Activated T-helper 2 cell treated with anti-CD3 and anti-CD28 coated beads, Interferon-gamma antibody, Interleukin-2, Interleukin-4, amounts not matched to agents 10 μg/mL and 5 μg/mL and 100 μg/mL, durations not matched to agents 14 hours and 24 hours and 36 hours (primary cell): Measurements from ENCODE around the gene IFRD2. TPM values are rescaled to one million over a fixed set of nuclear protein-coding genes. Genes with fewer than 3 reads are reported as not detected.

ENCODE experiments used
- DNase-seq: peaks from one replicate; pipeline ENCODE4 v3.0.0; 2021; ENCODE audit warnings: low spot score
- H3K27ac Mint-ChIP-seq: one replicate; pipeline ENCODE4 v1.8.0; 2021; ENCODE audit warnings: mixed read lengths
- H3K27me3 Mint-ChIP-seq: one replicate; pipeline ENCODE4 v1.8.0; 2021; ENCODE audit warnings: low read depth, mixed read lengths
- H3K36me3 Mint-ChIP-seq: one replicate; pipeline ENCODE4 v1.8.0; 2021; ENCODE audit warnings: low read depth, mixed read lengths
- H3K4me1 Mint-ChIP-seq: one replicate; pipeline ENCODE4 v1.8.0; 2021; ENCODE audit warnings: low read depth, mixed read lengths
- H3K4me3 Mint-ChIP-seq: one replicate; pipeline ENCODE4 v1.8.0; 2021; ENCODE audit warnings: low read depth, mild to moderate bottlenecking, moderate library complexity, mixed read lengths
- H3K9me3 Mint-ChIP-seq: one replicate; pipeline ENCODE4 v1.8.0; 2021; ENCODE audit warnings: mixed read lengths
- intact Hi-C: fragments of 100-400 bp; cut with micrococcal nuclease; formaldehyde crosslinking; loops from one replicate; pipeline ENCODE4 v1.15.1; 2023
- total RNA-seq: library from RNA; stranded (reverse); gene quantifications from 2 replicates; pipeline ENCODE4 v1.2.3, GENCODE V29; 2022

The IFRD2 gene, protein sequence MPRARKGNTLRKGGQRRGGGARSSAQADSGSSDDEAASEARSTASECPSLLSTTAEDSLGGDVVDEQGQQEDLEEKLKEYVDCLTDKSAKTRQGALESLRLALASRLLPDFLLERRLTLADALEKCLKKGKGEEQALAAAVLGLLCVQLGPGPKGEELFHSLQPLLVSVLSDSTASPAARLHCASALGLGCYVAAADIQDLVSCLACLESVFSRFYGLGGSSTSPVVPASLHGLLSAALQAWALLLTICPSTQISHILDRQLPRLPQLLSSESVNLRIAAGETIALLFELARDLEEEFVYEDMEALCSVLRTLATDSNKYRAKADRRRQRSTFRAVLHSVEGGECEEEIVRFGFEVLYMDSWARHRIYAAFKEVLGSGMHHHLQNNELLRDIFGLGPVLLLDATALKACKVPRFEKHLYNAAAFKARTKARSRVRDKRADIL
- total RNA-seq = 154 and 164 TPM in 2 replicates

DNA sequence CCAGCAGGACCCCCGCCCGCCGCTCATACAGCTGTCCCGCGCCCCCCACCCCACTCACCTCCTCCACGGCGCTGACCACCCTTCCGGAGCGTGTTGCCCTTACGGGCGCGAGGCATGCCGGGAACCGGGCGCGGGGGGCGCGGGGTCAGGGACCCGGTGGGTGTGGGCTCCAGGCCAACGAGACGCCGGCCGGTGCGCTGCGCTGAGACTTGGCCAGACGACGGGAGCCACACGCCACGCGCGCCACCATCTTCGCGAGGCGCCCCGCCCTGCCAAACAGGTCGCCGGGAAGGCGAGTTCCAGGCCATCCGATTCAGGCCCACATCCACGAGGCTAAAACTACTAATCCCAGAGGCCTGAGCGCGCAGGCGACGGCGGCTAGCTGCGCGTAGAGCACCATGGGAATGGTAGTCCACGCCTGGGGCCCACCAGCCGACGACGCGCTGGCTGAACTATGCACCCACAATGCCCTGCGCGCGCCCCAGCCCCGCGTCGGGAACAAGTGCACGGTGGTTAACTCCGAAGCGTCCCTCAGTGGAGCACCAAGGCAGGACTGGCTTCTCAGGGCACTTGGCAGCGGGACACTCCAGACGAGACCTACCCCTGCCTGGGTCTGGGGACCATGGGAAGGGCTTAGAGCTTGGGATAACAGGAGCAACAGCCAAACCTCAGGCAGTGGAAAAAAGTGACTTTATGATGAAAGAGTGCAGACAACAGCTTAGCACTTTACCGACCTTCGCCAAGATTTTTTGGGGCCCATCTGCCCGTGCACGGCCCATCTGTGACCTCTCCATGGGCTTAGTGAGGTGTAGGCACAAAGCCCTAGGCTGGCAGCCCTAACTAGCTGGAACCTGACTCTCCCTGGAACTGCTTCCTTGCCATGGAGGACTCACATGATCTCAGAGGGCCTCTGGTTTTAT, at the start of gene IFRD2:
TSS of gene IFRD2 (minus strand) at position 271 of the 920 bp plus-strand sequence. CDS start at position 116, 155 bp downstream.
- Mint-ChIP-seq H3K4me3 (peak within 1 kb of the TSS; percentile 95), H3K4me1 (peaks cover 9% of the 10 kb centered on the region), H3K27ac (peak within 1 kb of the TSS; percentile 96), H3K36me3 (peaks cover 41% of the 10 kb centered on the region), H3K9me3 (no peaks in the 10 kb centered on the region), H3K27me3 (no peaks in the 10 kb centered on the region)
- intact Hi-C loops = loop anchor here (1.0 to 10.0 kb wide), 3 partner anchors 45 to 358 kb away; partner anchors contain the start of gene TMEM115
- DNase-seq = peak; percentile 96

DNA sequence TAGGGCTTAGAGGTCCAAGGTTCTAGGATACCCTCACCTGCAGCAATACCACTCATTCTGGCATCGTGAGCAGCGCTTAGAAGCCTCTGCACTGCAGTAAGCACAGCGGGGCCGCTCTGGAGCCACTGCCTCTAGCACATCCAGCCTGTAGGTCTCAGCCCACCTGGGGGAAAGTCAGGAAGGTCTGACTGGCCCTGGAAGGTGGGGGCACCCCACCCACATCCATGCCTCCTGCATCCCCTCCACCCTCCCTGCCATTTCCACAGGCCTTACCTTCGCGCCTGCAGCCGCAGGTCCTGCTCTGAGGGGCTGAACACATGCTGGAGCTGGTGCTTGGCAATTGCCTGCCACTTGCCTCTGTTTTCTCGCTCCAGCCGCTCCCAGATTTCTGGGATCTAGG, 49.3 kb upstream of the IFRD2 start:
- peak overlapping the region; percentile 96 for H3K27ac Mint-ChIP-seq
- no peaks in the 10 kb centered on the region for H3K27me3 Mint-ChIP-seq
- H3K9me3 Mint-ChIP-seq = no peaks in the 10 kb centered on the region
- peaks cover 25% of the 10 kb centered on the region for H3K4me1 Mint-ChIP-seq
- no peak for DNase-seq
- intact Hi-C loops = loop anchor here (2.0 kb wide), 1 partner anchor 17 kb away; the partner anchor contains the start of gene TMEM115
- peaks cover 32% of the 10 kb centered on the region for H3K36me3 Mint-ChIP-seq
- peak overlapping the region; percentile 95 for H3K4me3 Mint-ChIP-seq

DNA sequence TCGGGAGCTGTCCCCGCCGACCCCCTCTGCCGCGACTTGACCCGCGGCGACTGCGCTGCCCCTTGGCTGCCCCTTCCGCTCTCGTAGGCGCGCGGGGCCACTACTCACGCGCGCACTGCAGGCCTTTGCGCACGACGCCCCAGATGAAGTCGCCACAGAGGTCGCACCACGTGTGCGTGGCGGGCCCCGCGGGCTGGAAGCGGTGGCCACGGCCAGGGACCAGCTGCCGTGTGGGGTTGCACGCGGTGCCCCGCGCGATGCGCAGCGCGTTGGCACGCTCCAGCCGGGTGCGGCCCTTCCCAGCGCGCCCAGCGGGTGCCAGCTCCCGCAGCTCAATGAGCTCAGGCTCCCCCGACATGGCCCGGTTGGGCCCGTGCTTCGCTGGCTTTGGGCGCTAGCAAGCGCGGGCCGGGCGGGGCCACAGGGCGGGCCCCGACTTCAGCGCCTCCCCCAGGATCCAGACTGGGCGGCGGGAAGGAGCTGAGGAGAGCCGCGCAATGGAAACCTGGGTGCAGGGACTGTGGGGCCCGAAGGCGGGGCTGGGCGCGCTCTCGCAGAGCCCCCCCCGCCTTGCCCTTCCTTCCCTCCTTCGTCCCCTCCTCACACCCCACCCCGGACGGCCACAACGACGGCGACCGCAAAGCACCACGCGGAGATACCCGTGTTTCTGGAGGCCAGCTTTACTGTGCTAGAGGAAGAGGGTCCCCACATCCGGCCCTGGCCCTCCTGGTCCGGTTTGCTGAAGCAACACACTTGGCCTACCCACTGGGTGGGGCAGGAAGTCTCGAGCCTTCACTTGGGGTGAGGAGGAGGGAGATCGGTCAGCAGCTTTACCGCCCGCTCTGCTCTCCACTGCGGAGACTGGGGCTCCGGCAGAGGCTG, 48.5 kb upstream of the IFRD2 start, which contains the start of gene RASSF1:
TSS of gene RASSF1 (minus strand) at position 389 of the 882 bp plus-strand sequence. CDS start at position 358, 31 bp downstream.
- Mint-ChIP-seq H3K9me3 (no peaks in the 10 kb centered on the region), H3K36me3 (peaks cover 41% of the 10 kb centered on the region), H3K27ac (peak within 1 kb of the TSS; percentile 96), H3K4me3 (peak within 1 kb of the TSS; percentile 95), H3K4me1 (peaks cover 30% of the 10 kb centered on the region), H3K27me3 (no peaks in the 10 kb centered on the region)
- intact Hi-C loops = loop anchor here (2.0 kb wide), 1 partner anchor 18 kb away; the partner anchor contains the start of gene TMEM115
- DNase-seq = peak; percentile 82

DNA sequence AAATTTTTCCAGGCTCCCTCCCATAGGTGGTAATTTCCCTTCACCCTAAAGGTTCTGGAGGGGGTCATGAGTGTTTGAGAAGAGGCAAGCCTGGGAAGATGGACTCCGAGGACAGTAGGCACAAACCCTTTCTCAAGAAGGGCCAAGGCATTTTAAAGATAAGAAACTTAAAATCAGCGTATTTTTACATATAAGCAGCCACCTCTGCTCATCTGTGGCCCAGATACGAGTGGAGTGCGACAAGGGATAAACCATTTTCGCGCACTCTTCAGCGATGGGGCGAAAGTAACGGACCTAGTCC, 47.9 kb upstream of the IFRD2 start:
- H3K4me1 Mint-ChIP-seq = peaks cover 34% of the 10 kb centered on the region
- DNase-seq = no peak
- no peaks in the 10 kb centered on the region for H3K27me3 Mint-ChIP-seq
- H3K9me3 Mint-ChIP-seq = no peaks in the 10 kb centered on the region
- H3K36me3 Mint-ChIP-seq = peaks cover 47% of the 10 kb centered on the region
- intact Hi-C loops = loop anchor here (2.0 kb wide), 1 partner anchor 19 kb away; the partner anchor contains the start of gene TMEM115
- peak overlapping the region; percentile 93 for H3K27ac Mint-ChIP-seq
- peak overlapping the region; percentile 95 for H3K4me3 Mint-ChIP-seq

DNA sequence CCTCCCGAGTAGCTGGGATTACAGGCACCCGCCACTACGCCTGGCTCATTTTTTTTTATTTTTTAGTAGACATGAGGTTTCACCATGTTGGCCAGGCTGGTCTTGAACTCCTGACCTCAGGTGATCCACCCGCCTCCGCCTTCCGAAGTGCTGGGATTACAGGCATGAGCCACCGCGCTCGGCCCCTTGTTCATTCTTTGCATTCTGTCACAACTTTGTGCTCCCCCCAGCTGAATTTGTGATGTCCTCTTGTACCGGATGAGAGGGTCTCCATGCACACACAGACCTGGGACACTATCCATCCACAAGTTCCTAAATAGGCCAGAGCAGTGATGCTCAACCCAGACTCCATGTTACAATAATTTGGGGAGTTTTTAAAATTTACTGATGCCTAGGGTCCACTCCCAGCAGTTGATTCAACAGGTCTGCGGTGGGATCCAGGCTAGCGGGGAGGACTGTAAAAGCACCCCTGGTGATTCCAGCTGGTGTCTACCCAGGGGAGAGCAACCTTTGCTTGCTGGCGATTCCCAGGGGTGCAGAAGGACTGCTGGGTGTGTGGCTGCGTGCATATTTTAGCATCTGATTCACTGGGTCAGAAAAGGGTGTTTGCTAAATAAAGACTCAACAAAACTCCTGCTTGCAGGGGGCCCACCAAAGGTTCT, 47.4 kb upstream of the IFRD2 start:
- Mint-ChIP-seq H3K36me3 (peaks cover 50% of the 10 kb centered on the region), H3K9me3 (no peaks in the 10 kb centered on the region), H3K4me1 (peaks cover 32% of the 10 kb centered on the region), H3K4me3 (peak overlapping the region; percentile 95), H3K27ac (peak overlapping the region; percentile 93), H3K27me3 (no peaks in the 10 kb centered on the region)
- intact Hi-C loops = loop anchor here (2.0 to 5.0 kb wide), 3 partner anchors 19 to 263 kb away; partner anchors contain the start of genes GNAI2 and TMEM115
- DNase-seq = no peak

DNA sequence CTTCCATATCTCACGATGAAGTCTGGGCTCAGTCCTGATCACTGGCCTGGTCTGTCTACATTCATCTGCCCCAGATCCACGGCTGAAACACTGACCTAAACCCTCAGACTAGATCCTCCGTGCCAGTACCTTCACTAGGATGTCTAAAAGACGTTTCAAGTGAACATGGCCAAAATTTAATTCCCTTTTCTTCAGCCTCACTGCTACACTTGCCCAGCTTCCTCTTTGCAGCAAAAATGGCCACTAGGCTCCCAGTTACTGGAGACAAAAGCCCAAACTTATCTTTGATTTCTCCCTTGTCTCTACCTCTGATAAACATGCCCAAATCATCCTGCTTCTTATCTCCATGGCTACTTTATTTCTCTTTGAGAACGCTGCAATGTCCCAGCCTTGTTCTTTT, 46.7 kb upstream of the IFRD2 start:
- H3K36me3 Mint-ChIP-seq = peaks cover 57% of the 10 kb centered on the region
- intact Hi-C loops = loop anchor here (1.0 to 5.0 kb wide), 3 partner anchors 11 to 263 kb away; partner anchors contain the start of genes CYB561D2, GNAI2 and NPRL2
- no peak for DNase-seq
- peak overlapping the region; percentile 93 for H3K27ac Mint-ChIP-seq
- peak overlapping the region; percentile 95 for H3K4me3 Mint-ChIP-seq
- peaks cover 36% of the 10 kb centered on the region for H3K4me1 Mint-ChIP-seq
- H3K27me3 Mint-ChIP-seq = no peaks in the 10 kb centered on the region
- H3K9me3 Mint-ChIP-seq = no peaks in the 10 kb centered on the region

DNA sequence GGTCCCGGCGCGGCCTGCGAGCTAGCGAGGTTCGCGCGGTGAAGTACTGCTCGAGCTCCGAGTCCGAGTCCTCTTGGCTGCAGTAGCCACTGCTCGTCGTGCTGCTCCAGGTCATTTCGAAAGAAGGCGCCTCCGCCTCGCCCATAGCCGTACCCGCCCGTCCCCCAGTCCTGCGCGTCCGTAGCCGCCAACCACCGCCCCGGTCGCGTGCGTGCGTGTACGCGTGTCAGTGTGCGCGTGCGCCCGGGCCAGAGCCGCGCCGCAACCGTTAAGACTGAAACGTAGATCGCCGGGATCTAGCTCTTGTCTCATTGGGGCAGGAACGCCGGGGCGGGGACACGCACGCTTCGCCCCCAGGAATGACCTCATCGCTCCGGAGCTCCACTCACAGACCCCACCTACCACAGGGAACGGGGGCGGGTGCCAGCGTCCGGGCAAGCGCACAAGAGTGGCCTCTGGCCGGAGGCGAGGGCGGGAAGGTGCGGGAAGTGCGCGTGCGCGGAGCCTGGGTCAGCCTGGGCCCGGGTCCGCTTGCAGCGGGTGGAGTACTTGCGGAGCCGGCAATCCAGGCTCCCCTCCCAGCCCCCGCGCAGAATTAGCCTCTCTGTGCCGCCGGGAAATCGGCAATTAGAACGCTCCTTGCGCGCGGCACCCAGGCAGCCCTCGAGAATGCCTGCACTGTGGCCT, 45.1 kb upstream of the IFRD2 start:
- intact Hi-C loops = loop anchor here (1.0 to 5.0 kb wide), 5 partner anchors 9 to 265 kb away; partner anchors contain the start of genes GNAI2, HYAL3, IFRD2 and NAA80

DNA sequence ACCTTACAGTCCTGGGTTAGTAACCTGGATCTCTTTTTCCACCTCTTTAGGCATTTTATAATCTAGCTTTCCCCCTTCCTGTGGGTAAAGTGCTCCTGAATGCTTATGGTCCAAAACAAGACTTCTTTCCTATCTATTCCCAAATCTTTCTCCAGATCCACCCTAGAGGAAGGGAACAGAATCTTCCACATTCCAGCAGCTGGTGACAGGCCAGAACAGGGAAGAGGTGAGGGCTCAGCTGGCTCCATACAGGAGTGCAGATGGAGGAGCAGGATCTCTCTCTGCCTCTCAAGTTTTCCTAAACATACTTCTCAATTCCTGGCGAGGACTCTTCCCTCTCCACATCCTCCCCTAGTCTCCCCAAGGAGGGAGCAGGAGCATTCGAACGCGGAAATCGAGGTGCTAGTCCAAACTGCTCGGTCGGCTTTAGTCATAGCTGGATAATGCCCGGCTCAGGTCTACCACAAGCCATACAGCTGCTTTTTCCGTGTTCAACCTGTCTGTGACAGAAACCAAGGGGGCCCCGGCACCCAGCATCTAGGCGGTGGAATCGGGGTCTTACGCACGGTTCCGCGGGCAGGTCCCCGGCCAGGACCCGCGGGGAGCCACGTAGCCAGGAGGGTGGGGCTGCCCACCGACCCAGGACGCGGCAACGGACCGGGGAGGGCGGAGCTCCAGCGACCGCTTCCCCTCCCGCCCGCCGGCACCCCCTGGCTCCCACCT, 44.4 kb upstream of the IFRD2 start:
- peak overlapping the region; percentile 95 for H3K4me3 Mint-ChIP-seq
- DNase-seq = no peak
- intact Hi-C loops = loop anchor here (1.0 to 5.0 kb wide), 5 partner anchors 8 to 266 kb away; partner anchors contain the start of genes GNAI2, HYAL3, IFRD2 and NAA80
- H3K4me1 Mint-ChIP-seq = peaks cover 41% of the 10 kb centered on the region
- no peaks in the 10 kb centered on the region for H3K9me3 Mint-ChIP-seq
- peaks cover 70% of the 10 kb centered on the region for H3K36me3 Mint-ChIP-seq
- peak overlapping the region; percentile 96 for H3K27ac Mint-ChIP-seq
- H3K27me3 Mint-ChIP-seq = no peaks in the 10 kb centered on the region

More for the DNA sequence above, 45.1 kb upstream of the IFRD2 start:
- Mint-ChIP-seq H3K4me3 (peak overlapping the region; percentile 95), H3K36me3 (peaks cover 63% of the 10 kb centered on the region), H3K4me1 (peaks cover 41% of the 10 kb centered on the region), H3K27ac (peak overlapping the region; percentile 93), H3K27me3 (no peaks in the 10 kb centered on the region), H3K9me3 (no peaks in the 10 kb centered on the region)
- DNase-seq = peak; percentile 97

DNA sequence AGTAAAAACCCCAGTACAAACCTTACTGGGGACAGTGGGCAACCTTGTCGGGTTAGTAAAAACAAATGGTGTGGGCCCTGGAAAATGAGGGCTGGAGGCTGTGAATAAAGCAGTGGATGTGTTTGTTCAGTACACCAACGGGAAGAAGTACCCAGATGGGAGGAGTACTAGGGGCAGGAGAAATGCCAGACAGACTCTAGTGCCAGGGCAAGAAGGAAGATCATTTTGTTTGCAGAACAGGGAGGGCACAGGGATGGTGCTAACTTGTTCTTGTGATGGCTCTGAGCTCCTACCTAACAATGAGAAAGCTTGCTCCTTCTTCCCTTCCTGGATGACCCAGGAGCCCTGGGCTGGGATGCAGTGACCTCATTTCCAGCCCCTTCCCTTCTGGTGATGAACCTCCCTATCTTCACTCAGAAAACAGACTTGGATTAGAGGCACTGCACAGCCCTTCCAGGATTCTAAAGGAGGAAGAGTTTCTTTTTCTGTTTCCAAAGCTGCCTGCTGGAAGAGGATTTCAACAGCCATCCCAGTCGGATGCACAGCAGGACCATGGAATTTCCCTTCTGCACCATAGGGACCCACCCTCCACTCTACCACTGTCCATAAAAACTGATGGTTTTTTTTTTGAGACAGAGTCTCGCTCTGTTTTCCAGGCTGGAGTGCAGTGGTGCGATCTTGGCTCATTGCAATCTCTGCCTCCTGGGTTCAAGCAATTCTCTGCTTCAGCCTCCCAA, 42.3 kb upstream of the IFRD2 start:
- peak overlapping the region; percentile 86 for H3K27ac Mint-ChIP-seq
- H3K4me1 Mint-ChIP-seq = peaks cover 33% of the 10 kb centered on the region
- no peaks in the 10 kb centered on the region for H3K9me3 Mint-ChIP-seq
- peak overlapping the region; percentile 56 for H3K4me3 Mint-ChIP-seq
- DNase-seq = no peak
- no peaks in the 10 kb centered on the region for H3K27me3 Mint-ChIP-seq
- intact Hi-C loops = loop anchor here (5.0 kb wide), 2 partner anchors 97 to 268 kb away; partner anchors contain the start of gene GNAI2
- peaks cover 83% of the 10 kb centered on the region for H3K36me3 Mint-ChIP-seq
